Measurements from ENCODE around the gene NUDCD3.

The NUDCD3 gene

GRCh38 chr7:44463169-44463808, 27.2 kb downstream of the NUDCD3 start:
- peak; percentile 49 for DNase-seq

GRCh38 chr7:44461387-44461786, 29.1 kb downstream of the NUDCD3 start:
- peak; percentile 36 for DNase-seq
- in situ Hi-C loops (cut with HindIII; ENCODE audit: low pct_ligation_motif_present, low pct_unique_long_range_greater_than_20kb, low sequenced_read_pairs): no loop called here

More at GRCh38 chr7:44463169-44463808, 27.2 kb downstream of the NUDCD3 start:
- in situ Hi-C loops (cut with HindIII; ENCODE audit: low pct_ligation_motif_present, low pct_unique_long_range_greater_than_20kb, low sequenced_read_pairs): no loop called here

- DNase-seq: peak; percentile 54
- in situ Hi-C loops (cut with HindIII; ENCODE audit: low pct_ligation_motif_present, low pct_unique_long_range_greater_than_20kb, low sequenced_read_pairs): no loop called here
Measured at GRCh38 chr7:44460325-44460724, 30.1 kb downstream of the NUDCD3 start.

GRCh38 chr7:44455155-44455554, 35.3 kb downstream of the NUDCD3 start:
- in situ Hi-C loops (cut with HindIII; ENCODE audit: low pct_ligation_motif_present, low pct_unique_long_range_greater_than_20kb, low sequenced_read_pairs): no loop called here
- no peak for DNase-seq

GRCh38 chr7:44454348-44454747, 36.1 kb downstream of the NUDCD3 start:
- in situ Hi-C loops (cut with HindIII; ENCODE audit: low pct_ligation_motif_present, low pct_unique_long_range_greater_than_20kb, low sequenced_read_pairs): no loop called here
- no peak for DNase-seq

- no peak for DNase-seq
- in situ Hi-C loops (cut with HindIII; ENCODE audit: low pct_ligation_motif_present, low pct_unique_long_range_greater_than_20kb, low sequenced_read_pairs): no loop called here
Measured at GRCh38 chr7:44451123-44451522, 39.3 kb downstream of the NUDCD3 start.

- in situ Hi-C loops (cut with HindIII; ENCODE audit: low pct_ligation_motif_present, low pct_unique_long_range_greater_than_20kb, low sequenced_read_pairs): no loop called here
- DNase-seq: no peak
Measured at GRCh38 chr7:44449584-44449928, 40.9 kb downstream of the NUDCD3 start.

GRCh38 chr7:44448922-44449583, 41.4 kb downstream of the NUDCD3 start:
- no peak for DNase-seq
- in situ Hi-C loops (cut with HindIII; ENCODE audit: low pct_ligation_motif_present, low pct_unique_long_range_greater_than_20kb, low sequenced_read_pairs): no loop called here

GRCh38 chr7:44447874-44448425, 42.5 kb downstream of the NUDCD3 start:
- no peak for DNase-seq
- in situ Hi-C loops (cut with HindIII; ENCODE audit: low pct_ligation_motif_present, low pct_unique_long_range_greater_than_20kb, low sequenced_read_pairs): no loop called here

- no peak for DNase-seq
- in situ Hi-C loops (cut with HindIII; ENCODE audit: low pct_ligation_motif_present, low pct_unique_long_range_greater_than_20kb, low sequenced_read_pairs): no loop called here
Measured at GRCh38 chr7:44445986-44446671, 44.3 kb downstream of the NUDCD3 start.

- in situ Hi-C loops (cut with HindIII; ENCODE audit: low pct_ligation_motif_present, low pct_unique_long_range_greater_than_20kb, low sequenced_read_pairs): no loop called here
- DNase-seq: no peak
Measured at GRCh38 chr7:44441079-44441478, 49.4 kb downstream of the NUDCD3 start.

- DNase-seq: no peak
- in situ Hi-C loops (cut with HindIII; ENCODE audit: low pct_ligation_motif_present, low pct_unique_long_range_greater_than_20kb, low sequenced_read_pairs): no loop called here
Measured at GRCh38 chr7:44440577-44441078, 49.8 kb downstream of the NUDCD3 start.

- no peak for DNase-seq
- in situ Hi-C loops (cut with HindIII; ENCODE audit: low pct_ligation_motif_present, low pct_unique_long_range_greater_than_20kb, low sequenced_read_pairs): no loop called here
Measured at GRCh38 chr7:44439926-44440325, 50.5 kb downstream of the NUDCD3 start.

- in situ Hi-C loops (cut with HindIII; ENCODE audit: low pct_ligation_motif_present, low pct_unique_long_range_greater_than_20kb, low sequenced_read_pairs): no loop called here
Measured at GRCh38 chr7:44438816-44439215, 51.6 kb downstream of the NUDCD3 start.

GRCh38 chr7:44434201-44434600, 56.3 kb downstream of the NUDCD3 start:
- in situ Hi-C loops (cut with HindIII; ENCODE audit: low pct_ligation_motif_present, low pct_unique_long_range_greater_than_20kb, low sequenced_read_pairs): no loop called here
- DNase-seq: no peak

More at GRCh38 chr7:44438816-44439215, 51.6 kb downstream of the NUDCD3 start:
- DNase-seq: no peak

- DNase-seq: no peak
- in situ Hi-C loops (cut with HindIII; ENCODE audit: low pct_ligation_motif_present, low pct_unique_long_range_greater_than_20kb, low sequenced_read_pairs): no loop called here
Measured at GRCh38 chr7:44433255-44434022, 57.0 kb downstream of the NUDCD3 start.

GRCh38 chr7:44432381-44432977, 58.0 kb downstream of the NUDCD3 start:
- in situ Hi-C loops (cut with HindIII; ENCODE audit: low pct_ligation_motif_present, low pct_unique_long_range_greater_than_20kb, low sequenced_read_pairs): no loop called here

GRCh38 chr7:44431091-44431608, 59.3 kb downstream of the NUDCD3 start:
- peak; percentile 27 for DNase-seq
- in situ Hi-C loops (cut with HindIII; ENCODE audit: low pct_ligation_motif_present, low pct_unique_long_range_greater_than_20kb, low sequenced_read_pairs): no loop called here

More at GRCh38 chr7:44432381-44432977, 58.0 kb downstream of the NUDCD3 start:
- DNase-seq: no peak

All from ACHN (cell line).